NB4 (cell line): ENCODE results near the gene CERS1.

Source experiments
- CTCF ChIP-seq: IDR thresholded peaks from one replicate; pipeline ENCODE4 v1.5.1; 2012; ENCODE audit warnings: low read depth, low read length
- MYC ChIP-seq: IDR thresholded peaks from 2 replicates; pipeline ENCODE4 v1.6.1; 2011; ENCODE audit warnings: low read depth, low read length
- POLR2A ChIP-seq: IDR thresholded peaks from 2 replicates; pipeline ENCODE4 v1.6.1; 2011; ENCODE audit warnings: mild to moderate bottlenecking; ENCODE audit not compliant: insufficient read length; ENCODE audit errors: extremely low read depth
- TF ChIP-seq, protein P1 (sequence below): IDR thresholded peaks from 2 replicates; pipeline ENCODE4 v1.6.1; 2011; ENCODE audit warnings: low read depth, low read length

DNA sequence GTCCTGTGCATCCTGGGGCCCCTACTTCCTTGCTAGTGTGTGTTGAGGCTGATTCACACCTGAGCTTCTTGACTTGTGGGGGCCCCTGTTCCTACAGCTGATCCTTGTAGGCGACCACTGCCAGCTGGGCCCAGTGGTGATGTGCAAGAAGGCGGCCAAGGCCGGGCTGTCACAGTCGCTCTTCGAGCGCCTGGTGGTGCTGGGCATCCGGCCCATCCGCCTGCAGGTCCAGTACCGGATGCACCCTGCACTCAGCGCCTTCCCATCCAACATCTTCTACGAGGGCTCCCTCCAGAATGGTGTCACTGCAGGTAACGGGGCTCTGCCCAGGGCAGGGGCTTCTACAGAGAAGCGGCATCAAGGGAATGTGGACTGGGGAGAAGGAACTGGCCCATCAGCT lies 38.7 kb downstream of the CERS1 start:
- TF ChIP-seq POLR2A (no peak), CTCF (no peak), MYC (no peak)
- TF ChIP-seq, protein P1, sequence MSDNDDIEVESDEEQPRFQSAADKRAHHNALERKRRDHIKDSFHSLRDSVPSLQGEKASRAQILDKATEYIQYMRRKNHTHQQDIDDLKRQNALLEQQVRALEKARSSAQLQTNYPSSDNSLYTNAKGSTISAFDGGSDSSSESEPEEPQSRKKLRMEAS: no peak
